CD4-positive, CD25-positive, alpha-beta regulatory T cell (primary cell): Measurements from ENCODE around the gene SPATS1. TPM values are rescaled to one million over a fixed set of nuclear protein-coding genes. Genes with fewer than 3 reads are reported as not detected.
"Not testable (repeated sequence)": the region's sequence is repeated elsewhere in the genome, so short reads cannot be mapped to it uniquely, and the experiment has no call there.

Experiments
- ATAC-seq, 2 donors: fragments of 150-1000 bp; cut with Tn5 transposase; one replicate each; pipeline ENCODE4 v1.10.0; 2021; ENCODE audit warnings: low read depth in 2 of 2, moderate number of reproducible peaks in 2 of 2, moderate library complexity in 1 of 2
- DNase-seq, 3 donors: peaks; one replicate each; pipeline versions ENCODE4 v3.0.0 to v3.0.0-alpha.2; 2012 to 2022; ENCODE audit warnings: mixed read lengths in 1 of 3
- H3K27ac ChIP-seq: one replicate; pipeline ENCODE4 v1.7.0; 2013; ENCODE audit warnings: mild to moderate bottlenecking, low read length; ENCODE audit not compliant: insufficient read depth, poor library complexity, severe bottlenecking
- H3K27me3 ChIP-seq: one replicate; pipeline ENCODE4 v1.7.0; 2013; ENCODE audit warnings: low read length; ENCODE audit not compliant: control insufficient read depth, insufficient read depth
- H3K36me3 ChIP-seq: one replicate; pipeline ENCODE4 v1.7.0; 2013; ENCODE audit warnings: mild to moderate bottlenecking, low read length, moderate library complexity; ENCODE audit not compliant: control insufficient read depth, insufficient read depth
- H3K4me1 ChIP-seq: 2 replicates; pipeline ENCODE4 v1.7.0; 2013; ENCODE audit warnings: mild to moderate bottlenecking, low read length; ENCODE audit not compliant: insufficient read depth, control insufficient read depth, poor library complexity, severe bottlenecking
- H3K4me3 ChIP-seq: one replicate; pipeline ENCODE4 v1.7.0; 2013; ENCODE audit warnings: low read depth, mild to moderate bottlenecking, low read length, moderate library complexity
- H3K9me3 ChIP-seq, 2 experiments: 1 replicate in 1 of 2; 2 replicates in 1 of 2; pipeline ENCODE4 v1.7.0; 2013; ENCODE audit warnings: low read length in 2 of 2, mild to moderate bottlenecking in 1 of 2, moderate library complexity in 1 of 2; ENCODE audit not compliant: control insufficient read depth in 2 of 2
- H3K27ac Mint-ChIP-seq, 3 donors: one replicate each; pipeline ENCODE4 v1.8.0; 2020 to 2022; ENCODE audit warnings: mild to moderate bottlenecking in 3 of 3, mixed read lengths in 3 of 3, moderate library complexity in 2 of 3
- H3K27me3 Mint-ChIP-seq: one replicate; pipeline ENCODE4 v1.8.0; 2022; ENCODE audit warnings: mild to moderate bottlenecking, mixed read lengths
- H3K36me3 Mint-ChIP-seq: one replicate; pipeline ENCODE4 v1.8.0; 2020; ENCODE audit warnings: mixed read lengths
- H3K4me1 Mint-ChIP-seq, 4 donors: one replicate each; pipeline ENCODE4 v1.8.0; 2020 to 2022; ENCODE audit warnings: mixed read lengths in 4 of 4, mild to moderate bottlenecking in 1 of 4
- H3K4me3 Mint-ChIP-seq, 4 donors: one replicate each; pipeline ENCODE4 v1.8.0; 2020 to 2022; ENCODE audit warnings: mild to moderate bottlenecking in 4 of 4, mixed read lengths in 4 of 4, moderate library complexity in 3 of 4
- H3K9me3 Mint-ChIP-seq, 7 donors: one replicate each; pipeline ENCODE4 v1.8.0; 2020 to 2022; ENCODE audit warnings: mixed read lengths in 7 of 7, mild to moderate bottlenecking in 3 of 7, moderate library complexity in 2 of 7
- polyA plus RNA-seq, 4 donors: library from polyadenylated mRNA; unstranded; fragments of 300-500 nt; fragmentation: Illumina TruSeq; gene quantifications; one replicate each; pipeline ENCODE4 v1.2.3, GENCODE V29; 2021
- total RNA-seq: library from RNA; stranded (reverse); gene quantifications from one replicate; pipeline ENCODE4 v1.2.3, GENCODE V29; 2022

SPATS1 gene
- total and polyA plus RNA-seq, 5 donors from 2014 or later = not detected

DNA sequence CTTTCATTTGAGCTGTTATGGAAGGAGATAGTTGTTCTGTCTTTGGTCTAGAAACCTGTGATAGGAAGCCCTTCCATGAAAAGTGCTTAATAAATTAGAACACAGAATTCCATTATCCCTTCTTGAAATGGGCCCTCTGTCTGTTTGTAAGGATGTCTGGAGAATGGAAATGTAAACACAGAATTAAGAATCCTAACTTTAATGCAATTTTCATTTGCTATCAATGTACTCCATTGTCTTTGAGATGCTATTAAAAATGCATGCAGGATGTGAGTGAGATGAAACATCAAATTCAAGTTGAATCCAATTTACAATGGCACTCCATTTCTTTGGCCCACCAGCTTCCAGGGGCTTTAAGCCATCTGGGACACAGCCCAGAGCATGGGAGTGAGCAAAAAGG is 15.4 kb upstream of the SPATS1 start:
- no peaks in the 10 kb centered on the region for H3K9me3 Mint-ChIP-seq
- Histone ChIP-seq H3K4me1 (no peaks in the 10 kb centered on the region), H3K27ac (no peak overlapping the region), H3K4me3 (no peak overlapping the region), H3K27me3 (peaks cover 11% of the 10 kb centered on the region), H3K9me3 (no peaks in the 10 kb centered on the region), H3K36me3 (no peaks in the 10 kb centered on the region)
- no peaks in the 10 kb centered on the region for H3K4me1 Mint-ChIP-seq
- H3K27ac Mint-ChIP-seq = no peak overlapping the region
- H3K27me3 Mint-ChIP-seq = peaks cover 46% of the 10 kb centered on the region
- no peak overlapping the region for H3K4me3 Mint-ChIP-seq
- H3K36me3 Mint-ChIP-seq = no peaks in the 10 kb centered on the region
- DNase-seq = no peak
- no peak for ATAC-seq

DNA sequence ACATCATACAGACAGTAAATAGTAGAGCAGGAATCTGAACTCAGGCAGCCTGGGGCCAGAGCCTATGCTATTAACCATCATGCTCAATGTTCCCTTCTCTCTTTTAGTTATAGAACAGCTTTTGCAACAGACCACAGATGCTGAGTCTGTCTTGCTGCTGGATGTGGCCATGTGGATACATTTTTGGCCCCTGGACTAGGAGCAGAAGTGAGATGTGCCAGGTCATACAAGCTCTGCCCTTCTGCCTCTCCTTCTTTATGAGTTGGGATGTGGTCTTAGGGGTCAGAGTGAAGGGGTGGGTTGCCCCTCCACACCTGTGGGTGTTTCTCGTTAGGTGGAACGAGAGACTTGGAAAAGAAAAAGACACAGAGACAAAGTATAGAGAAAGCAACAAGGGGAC is 14.7 kb upstream of the SPATS1 start:
- no peak for DNase-seq
- no peak overlapping the region for H3K4me3 Mint-ChIP-seq

DNA sequence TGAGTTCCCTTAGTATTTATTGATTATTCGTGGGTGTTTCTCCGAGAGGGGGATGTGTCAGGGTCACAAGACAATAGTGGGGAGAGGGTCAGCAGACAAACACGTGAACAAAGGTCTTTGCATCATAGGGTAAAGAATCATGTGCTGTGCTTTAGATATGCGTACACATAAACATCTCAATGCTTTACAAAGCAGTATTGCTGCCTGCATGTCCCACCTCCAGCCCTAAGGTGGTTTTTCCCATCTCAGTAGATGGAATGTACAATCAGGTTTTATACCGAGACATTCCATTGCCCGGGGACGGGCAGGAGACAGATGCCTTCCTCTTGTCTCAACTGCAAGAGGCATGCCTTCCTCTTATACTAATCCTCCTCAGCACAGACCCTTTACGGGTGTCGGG is 14.2 kb upstream of the SPATS1 start:
- H3K9me3 ChIP-seq, H3K27ac ChIP-seq, H3K9me3 Mint-ChIP-seq, H3K4me1 Mint-ChIP-seq, H3K4me3 ChIP-seq, DNase-seq, H3K27ac Mint-ChIP-seq, H3K4me3 Mint-ChIP-seq, H3K36me3 ChIP-seq, H3K36me3 Mint-ChIP-seq, ATAC-seq, H3K4me1 ChIP-seq: not testable (repeated sequence)
- peaks cover 11% of the 10 kb centered on the region for H3K27me3 ChIP-seq
- H3K27me3 Mint-ChIP-seq = peaks cover 48% of the 10 kb centered on the region

More for the DNA sequence above, 14.7 kb upstream of the SPATS1 start:
- H3K4me3 ChIP-seq = no peak overlapping the region
- H3K36me3 ChIP-seq = no peaks in the 10 kb centered on the region
- no peak for ATAC-seq
- peaks cover 11% of the 10 kb centered on the region for H3K27me3 ChIP-seq
- Mint-ChIP-seq H3K36me3 (no peaks in the 10 kb centered on the region), H3K27ac (no peak overlapping the region), H3K27me3 (peaks cover 48% of the 10 kb centered on the region), H3K9me3 (no peaks in the 10 kb centered on the region), H3K4me1 (no peaks in the 10 kb centered on the region)
- H3K9me3 ChIP-seq = no peaks in the 10 kb centered on the region
- H3K27ac ChIP-seq = no peak overlapping the region
- no peaks in the 10 kb centered on the region for H3K4me1 ChIP-seq

DNA sequence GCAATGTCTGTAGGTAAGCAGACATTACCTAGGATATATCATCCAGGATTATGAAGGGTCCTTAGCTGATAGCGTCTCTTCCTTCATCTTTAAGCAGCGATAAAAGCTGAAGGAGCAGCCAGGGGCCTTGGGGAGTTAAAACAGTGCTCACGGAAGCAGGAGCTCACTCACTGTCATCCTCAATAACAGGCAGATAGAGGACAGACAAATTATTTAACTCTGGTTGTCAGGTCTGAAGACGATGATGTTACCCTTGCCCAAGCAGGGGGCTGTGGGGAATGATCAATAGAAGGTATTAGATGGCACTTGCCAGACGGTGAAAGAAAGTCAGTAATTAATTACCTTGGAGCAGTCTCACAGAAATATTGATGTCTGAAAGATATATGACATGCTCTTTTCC is 12.6 kb upstream of the SPATS1 start:
- Histone ChIP-seq H3K27ac (no peak overlapping the region), H3K36me3 (no peaks in the 10 kb centered on the region), H3K4me3 (no peak overlapping the region), H3K9me3 (no peaks in the 10 kb centered on the region), H3K27me3 (peaks cover 11% of the 10 kb centered on the region), H3K4me1 (no peaks in the 10 kb centered on the region)
- no peak overlapping the region for H3K27ac Mint-ChIP-seq
- DNase-seq (no peak), ATAC-seq (no peak)
- no peak overlapping the region for H3K4me3 Mint-ChIP-seq
- no peaks in the 10 kb centered on the region for H3K4me1 Mint-ChIP-seq
- no peaks in the 10 kb centered on the region for H3K36me3 Mint-ChIP-seq
- H3K9me3 Mint-ChIP-seq = no peaks in the 10 kb centered on the region
- peaks cover 48% of the 10 kb centered on the region for H3K27me3 Mint-ChIP-seq

DNA sequence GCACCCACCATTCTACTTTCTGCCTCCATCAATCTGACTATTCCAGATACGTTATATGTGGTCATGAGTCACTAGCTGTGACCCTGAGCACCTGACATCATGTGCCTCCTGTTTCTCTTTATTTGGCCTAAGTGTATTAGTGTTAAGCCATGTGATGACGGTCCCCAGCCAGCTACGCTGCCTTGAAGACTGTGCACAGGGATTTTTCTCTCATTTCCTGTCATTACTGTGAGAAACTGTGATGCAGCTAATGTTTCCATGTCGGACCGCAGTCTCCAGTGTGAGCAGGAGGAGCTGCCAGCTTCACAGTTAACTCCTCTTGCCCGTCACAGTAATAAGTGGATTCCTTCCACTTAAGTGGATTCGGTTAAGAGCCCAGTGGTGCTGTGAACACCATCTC is 9.9 kb upstream of the SPATS1 start:
- Histone ChIP-seq H3K36me3 (no peaks in the 10 kb centered on the region), H3K27me3 (peaks cover 10% of the 10 kb centered on the region), H3K27ac (no peak overlapping the region), H3K9me3 (no peaks in the 10 kb centered on the region), H3K4me1 (no peaks in the 10 kb centered on the region), H3K4me3 (no peak overlapping the region)
- Mint-ChIP-seq H3K4me3 (no peak overlapping the region), H3K9me3 (no peaks in the 10 kb centered on the region), H3K4me1 (no peaks in the 10 kb centered on the region), H3K27ac (no peak overlapping the region), H3K27me3 (peaks cover 51% of the 10 kb centered on the region), H3K36me3 (no peaks in the 10 kb centered on the region)
- no peak for ATAC-seq
- no peak for DNase-seq

DNA sequence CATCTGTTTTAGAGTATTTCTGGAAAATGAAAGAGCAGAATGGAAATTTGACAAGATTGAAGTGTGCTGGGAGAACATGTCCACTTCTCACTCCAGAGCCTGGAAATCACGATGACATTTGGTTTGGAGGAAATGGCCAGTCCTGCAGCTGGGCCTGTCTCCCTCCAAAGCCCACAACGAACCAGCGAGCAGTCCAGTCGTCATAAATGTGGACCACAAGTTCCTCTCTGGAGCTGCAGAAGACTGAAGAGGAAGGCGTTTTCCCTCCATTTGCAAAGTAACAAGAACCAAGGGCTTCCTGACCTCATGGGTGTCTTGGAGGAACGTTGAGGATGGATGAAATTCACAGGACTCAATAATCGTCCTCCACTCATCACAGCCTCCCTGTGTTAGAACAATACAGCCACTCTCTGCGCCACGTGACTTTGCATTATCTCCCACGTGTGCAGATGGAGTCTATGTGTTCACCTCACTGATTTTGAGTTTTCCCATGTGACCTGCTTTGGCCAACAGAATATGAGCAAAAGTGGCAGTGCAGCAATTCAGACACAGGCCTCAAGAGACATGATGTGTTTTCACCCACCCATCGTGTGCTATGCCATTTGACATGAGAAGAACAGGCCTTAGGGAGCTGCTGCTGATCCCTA is 9.1 kb upstream of the SPATS1 start:
- no peaks in the 10 kb centered on the region for H3K9me3 Mint-ChIP-seq
- Histone ChIP-seq H3K27ac (no peak overlapping the region), H3K4me3 (no peak overlapping the region), H3K27me3 (peaks cover 8% of the 10 kb centered on the region), H3K4me1 (no peaks in the 10 kb centered on the region), H3K36me3 (no peaks in the 10 kb centered on the region), H3K9me3 (no peaks in the 10 kb centered on the region)
- peaks cover 47% of the 10 kb centered on the region for H3K27me3 Mint-ChIP-seq
- ATAC-seq (no peak), DNase-seq (no peak)
- no peak overlapping the region for H3K27ac Mint-ChIP-seq
- H3K4me1 Mint-ChIP-seq = no peaks in the 10 kb centered on the region
- H3K4me3 Mint-ChIP-seq = no peak overlapping the region
- H3K36me3 Mint-ChIP-seq = no peaks in the 10 kb centered on the region

DNA sequence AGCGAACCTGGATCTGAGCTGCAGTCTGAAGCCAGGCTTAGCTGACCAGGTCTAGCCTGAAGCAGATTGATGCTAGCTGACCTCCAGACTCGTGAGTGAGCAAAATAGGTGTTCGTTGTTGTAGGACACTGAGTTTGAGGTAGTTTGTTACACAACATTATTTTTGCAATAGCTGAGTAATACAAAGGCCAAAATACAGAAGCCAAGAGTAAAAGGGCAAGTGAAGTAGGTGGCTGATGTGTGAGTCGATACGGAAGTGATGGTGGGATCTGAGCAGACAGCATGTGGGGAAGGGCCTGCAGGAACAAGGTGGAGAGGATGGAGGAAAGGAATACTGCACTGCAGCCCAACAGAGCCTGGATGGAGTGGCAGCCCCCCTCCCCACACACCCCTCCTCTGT is 8.5 kb upstream of the SPATS1 start:
- Histone ChIP-seq H3K4me3 (no peak overlapping the region), H3K27ac (no peak overlapping the region), H3K27me3 (peaks cover 8% of the 10 kb centered on the region), H3K9me3 (no peaks in the 10 kb centered on the region), H3K36me3 (no peaks in the 10 kb centered on the region), H3K4me1 (no peaks in the 10 kb centered on the region)
- no peak for ATAC-seq
- H3K4me3 Mint-ChIP-seq = no peak overlapping the region
- no peaks in the 10 kb centered on the region for H3K4me1 Mint-ChIP-seq
- no peak for DNase-seq
- H3K36me3 Mint-ChIP-seq = no peaks in the 10 kb centered on the region
- H3K27ac Mint-ChIP-seq = no peak overlapping the region
- H3K9me3 Mint-ChIP-seq = no peaks in the 10 kb centered on the region
- H3K27me3 Mint-ChIP-seq = peaks cover 47% of the 10 kb centered on the region

DNA sequence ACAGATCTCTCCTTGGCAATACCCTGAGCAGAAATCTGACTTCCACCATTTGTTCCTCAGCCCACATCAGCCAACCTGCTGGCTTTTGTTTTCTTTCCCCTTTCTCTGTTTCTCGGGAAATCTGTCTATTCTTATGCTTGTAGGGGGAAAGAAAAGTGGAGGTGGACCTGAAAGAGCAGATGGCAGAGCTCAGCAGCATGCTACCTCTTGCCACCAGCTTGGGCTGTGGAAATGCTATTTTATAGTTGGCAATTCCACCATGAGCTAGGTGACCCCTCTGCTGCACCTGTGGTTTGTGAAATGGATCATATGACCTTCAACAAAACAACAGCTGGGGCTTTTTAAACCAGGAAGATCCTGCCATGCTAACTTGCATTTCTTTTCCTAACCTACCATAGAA is 6.8 kb upstream of the SPATS1 start:
- ATAC-seq (no peak), DNase-seq (no peak)
- H3K36me3 Mint-ChIP-seq = no peaks in the 10 kb centered on the region
- Histone ChIP-seq H3K36me3 (no peaks in the 10 kb centered on the region), H3K4me3 (no peak overlapping the region), H3K4me1 (no peaks in the 10 kb centered on the region), H3K9me3 (no peaks in the 10 kb centered on the region), H3K27ac (no peak overlapping the region), H3K27me3 (no peaks in the 10 kb centered on the region)
- H3K4me3 Mint-ChIP-seq = no peak overlapping the region
- no peak overlapping the region for H3K27ac Mint-ChIP-seq
- H3K9me3 Mint-ChIP-seq = no peaks in the 10 kb centered on the region
- no peaks in the 10 kb centered on the region for H3K4me1 Mint-ChIP-seq
- H3K27me3 Mint-ChIP-seq = peaks cover 40% of the 10 kb centered on the region
